Spinal cord (tissue), 4 donors: ENCODE measurements around the gene TDRD10. TPM values are rescaled to one million over a fixed set of nuclear protein-coding genes. Genes with fewer than 3 reads are reported as not detected.

ENCODE experiments used
- polyA plus RNA-seq, 2 donors: library from polyadenylated mRNA; unstranded; fragments of 120-200 nt; gene quantifications; one replicate each; pipeline ENCODE4 v1.2.1, GENCODE V29; 2013; ENCODE audit not compliant: insufficient read length in 2 of 2
- total RNA-seq, 2 donors: library from RNA; depleted of rRNA in 1 of 2; stranded (reverse); fragments of 120-200 nt in 1 of 2; fragments of >200 nt in 1 of 2; gene quantifications; one replicate each; pipeline versions ENCODE4 v1.2.3 to v1.2.4, GENCODE V29; 2013 to 2014

The TDRD10 gene
- total and polyA plus RNA-seq, 4 donors = 0.40 to 3.1 (median 1.5) TPM

Other genes starting within 250 kb of the TDRD10 start
- gene HAX1, start 229.6 kb upstream of the TDRD10 start, total RNA-seq = 100 to 1,000 TPM in 1 of 2 donors, 10 to 100 TPM in 1; 64.3 to 123 TPM
- 10 to 100 TPM; 81.1 to 82.7 TPM for gene HAX1, start 229.6 kb upstream of the TDRD10 start, polyA plus RNA-seq
- gene AQP10, start 181.1 kb upstream of the TDRD10 start, total RNA-seq = under 1 TPM in 1 of 2 donors, not detected in 1; 0.30 TPM
- not detected for gene AQP10, start 181.1 kb upstream of the TDRD10 start, polyA plus RNA-seq
- 10 to 100 TPM; 43.0 to 44.2 TPM for gene ATP8B2, start 176.7 kb upstream of the TDRD10 start, total RNA-seq
- gene ATP8B2, start 176.7 kb upstream of the TDRD10 start, polyA plus RNA-seq = 10 to 100 TPM; 26.7 to 43.3 TPM
- 1 to 10 TPM; 5.8 to 7.3 TPM for gene IL6R, start 96.9 kb upstream of the TDRD10 start, total RNA-seq
- 1 to 10 TPM; 3.8 to 4.9 TPM for gene IL6R, start 96.9 kb upstream of the TDRD10 start, polyA plus RNA-seq
- gene SHE, start 193 bp downstream of the TDRD10 start, total RNA-seq = 10 to 100 TPM in 1 of 2 donors, 1 to 10 TPM in 1; 5.2 to 10.5 TPM
- gene SHE, start 193 bp downstream of the TDRD10 start, polyA plus RNA-seq = 1 to 10 TPM; 3.7 to 6.7 TPM
- gene UBE2Q1, start 56.4 kb downstream of the TDRD10 start, total RNA-seq = 10 to 100 TPM; 21.1 to 41.3 TPM
- gene UBE2Q1, start 56.4 kb downstream of the TDRD10 start, polyA plus RNA-seq = 100 to 1,000 TPM; 103 to 111 TPM
- 10 to 100 TPM in 1 of 2 donors, 1 to 10 TPM in 1; 5.8 to 14.9 TPM for gene CHRNB2, start 65.6 kb downstream of the TDRD10 start, total RNA-seq
- 10 to 100 TPM; 23.3 to 24.1 TPM for gene CHRNB2, start 65.6 kb downstream of the TDRD10 start, polyA plus RNA-seq
- 100 to 1,000 TPM; 106 to 108 TPM for gene ADAR, start 106.0 kb downstream of the TDRD10 start, total RNA-seq
- gene ADAR, start 106.0 kb downstream of the TDRD10 start, polyA plus RNA-seq = 100 to 1,000 TPM; 130 to 131 TPM